ENCODE results near the gene CADPS2. TPM values are rescaled to one million over a fixed set of nuclear protein-coding genes. Genes with fewer than 3 reads are reported as not detected.

The CADPS2 gene
- total and polyA plus RNA-seq, 2 of the 8 experiments (the other 6 are each of a cell fraction or from before 2014, with no cell fraction given): 8.9 to 22.3 TPM

DNA sequence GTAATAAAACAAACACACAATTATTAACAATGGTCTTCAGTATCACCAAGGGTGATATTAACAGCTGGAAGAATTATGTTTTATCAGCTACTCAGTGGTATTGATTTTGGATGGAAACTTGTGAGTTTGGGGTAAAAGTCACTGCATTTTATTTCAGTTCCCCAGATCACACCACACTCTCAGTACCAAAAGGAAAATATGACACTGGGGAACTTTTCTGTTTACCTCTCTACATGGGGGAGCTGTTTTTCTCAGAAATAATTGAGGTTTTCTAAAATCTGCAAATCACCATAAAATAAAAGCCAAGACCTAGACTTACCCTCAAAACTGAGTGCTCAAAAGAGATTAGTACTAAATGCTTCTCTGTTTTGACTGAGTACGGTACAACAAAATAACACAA lies 483.1 kb downstream of the CADPS2 start:
- no peak overlapping the region for H3K23ac ChIP-seq (ENCODE audit: insufficient read length)
- no peaks in the 10 kb centered on the region for H3K27me3 ChIP-seq (replicated peaks in 1 of 4; ENCODE audit: control insufficient read depth in 3 of 4, extremely low read depth in 1 of 4, insufficient read depth in 3 of 4, low read length in 3 of 4)
- no peak overlapping the region for H2BK12ac ChIP-seq (ENCODE audit: low read depth, low read length)
- H3K18ac ChIP-seq (ENCODE audit: extremely low read depth, low read length): no peak overlapping the region
- H2AFZ ChIP-seq (ENCODE audit: low read length): no peak overlapping the region
- no peak overlapping the region for H2AK5ac ChIP-seq (ENCODE audit: low read depth, low read length)
- H2BK5ac ChIP-seq (ENCODE audit: low read depth, low read length): no peak overlapping the region
- no peak overlapping the region for H2BK20ac ChIP-seq (ENCODE audit: low read length)
- FAIRE-seq (no peak), DNase-seq (ENCODE audit: low read depth in 1 of 2, low spot score in 2 of 2) (no peak)
- H3K79me1 ChIP-seq (ENCODE audit: low read depth, low read length): no peaks in the 10 kb centered on the region
- no peak overlapping the region for H4K8ac ChIP-seq (ENCODE audit: extremely low read depth, insufficient read depth, low read length)
- ChIA-PET CTCF (ENCODE audit: partially characterized antibody) (interaction anchor here (0.9 to 1.5 kb wide), 2 partner anchors 13 to 65 kb away, joined by 4 to 5 read pairs; no protein-coding TSS in a partner anchor), POLR2A (ENCODE audit: partially characterized antibody) (interaction anchor here (1.4 kb wide), 1 partner anchor 21 kb away, joined by 3 read pairs; no protein-coding TSS in a partner anchor)
- no peaks in the 10 kb centered on the region for H3K79me2 ChIP-seq (ENCODE audit: control insufficient read depth in 1 of 2, insufficient read depth in 2 of 2, low read length in 2 of 2)
- H3K4me1 ChIP-seq (replicated peaks in 1 of 4; ENCODE audit: control insufficient read depth in 3 of 4, insufficient read depth in 4 of 4, low read length in 3 of 4): peaks cover 2 to 6% (median 4%) of the 10 kb centered on the region in 4 experiments; a peak in 4 of 7 replicates
- H4K20me1 ChIP-seq (replicated peaks in 1 of 2; ENCODE audit: control insufficient read depth in 1 of 2, insufficient read depth in 2 of 2, low read length in 2 of 2): no peaks in the 10 kb centered on the region
- H2BK120ac ChIP-seq (replicated peaks; ENCODE audit: low read depth, low read length): no peak overlapping the region
- H3K36me3 ChIP-seq (ENCODE audit: control insufficient read depth in 2 of 4, insufficient read depth in 4 of 4, low read length in 3 of 4): no peaks in the 10 kb centered on the region; a peak in 1 of 8 replicates
- H3K27ac ChIP-seq (ENCODE audit: low read depth, low read length): no peak overlapping the region
- no peak overlapping the region for H3K9ac ChIP-seq (replicated peaks in 1 of 4; ENCODE audit: extremely low read depth in 1 of 4, low read depth in 3 of 4, low read length in 3 of 4)
- no peak overlapping the region for H3K56ac ChIP-seq (replicated peaks; ENCODE audit: insufficient read length, low read depth, low read length)
- no peak overlapping the region for H3K4ac ChIP-seq (replicated peaks; ENCODE audit: insufficient read length, low read depth, low read length)
- no peak overlapping the region for H3K4me3 ChIP-seq (ENCODE audit: extremely low read depth in 1 of 4, insufficient read depth in 2 of 4, low read depth in 3 of 4, low read length in 4 of 4)
- WGBS, 2 experiments (ENCODE audit: extremely low coverage in 1 of 2, insufficient coverage in 1 of 2, insufficient read length in 1 of 2, insufficient replicate concordance in 2 of 2, low coverage in 1 of 2, low lambda C conversion rate in 2 of 2, missing lambda C conversion rate in 1 of 2): 91% methylated on average over 1 of the region's 1 CpG; no CpG with 5 or more reads in 1 of the 2 experiments
- H3K23me2 ChIP-seq (ENCODE audit: low read depth, low read length): no peaks in the 10 kb centered on the region
- no peak overlapping the region for H4K5ac ChIP-seq (ENCODE audit: insufficient read length, low read depth, low read length)
- no peak overlapping the region for H4K91ac ChIP-seq (replicated peaks; ENCODE audit: insufficient read length, low read length)
- no peak overlapping the region for H3K14ac ChIP-seq (ENCODE audit: insufficient read length)
- H2BK15ac ChIP-seq (ENCODE audit: low read length): no peak overlapping the region
- H3K9me3 ChIP-seq (ENCODE audit: insufficient read depth in 2 of 2, low read depth in 1 of 2, low read length in 1 of 2): no peaks in the 10 kb centered on the region; a peak in 1 of 4 replicates
- H3K4me2 ChIP-seq (ENCODE audit: insufficient read depth in 1 of 2, low read depth in 2 of 2, low read length in 2 of 2): no peak overlapping the region
- TF ChIP-seq EGR1 (IDR thresholded peaks at IDR 0.05; ENCODE audit: borderline replicate concordance, low read depth, low read length) (no peak), EP300 (IDR thresholded peaks at IDR 0.05; ENCODE audit: borderline replicate concordance in 1 of 2, low read depth in 2 of 2, low read length in 2 of 2) (no peak), TAF7 (optimal IDR thresholded peaks at IDR 0.05; ENCODE audit: borderline replicate concordance, low read depth, low read length) (no peak), USF2 (IDR thresholded peaks at IDR 0.05; ENCODE audit: low read length) (no peak), RAD21 (IDR thresholded peaks at IDR 0.05 in 1 of 2, conservative IDR thresholded peaks at IDR 0.05 in 1 of 2; ENCODE audit: low read depth in 2 of 2, low read length in 2 of 2) (no peak), KDM1A (IDR thresholded peaks at IDR 0.05; ENCODE audit: borderline replicate concordance, low read length) (no peak), BACH1 (IDR thresholded peaks at IDR 0.05; ENCODE audit: low read length) (no peak), POLR2A (IDR thresholded peaks at IDR 0.05; ENCODE audit: control extremely low read depth in 1 of 2, low read depth in 2 of 2, low read length in 2 of 2) (no peak), ATF2 (IDR thresholded peaks at IDR 0.05; ENCODE audit: low read length) (no peak), RBBP5 (IDR thresholded peaks at IDR 0.05; ENCODE audit: borderline replicate concordance, low read depth, low read length) (no peak), SIX5 (IDR thresholded peaks at IDR 0.05; ENCODE audit: low read depth, low read length) (no peak)

All from H1 (cell line).